ENCODE results near the gene ADSS2.
"Not testable (repeated sequence)": the region's sequence is repeated elsewhere in the genome, so short reads cannot be mapped to it uniquely, and the experiment has no call there.

DNA sequence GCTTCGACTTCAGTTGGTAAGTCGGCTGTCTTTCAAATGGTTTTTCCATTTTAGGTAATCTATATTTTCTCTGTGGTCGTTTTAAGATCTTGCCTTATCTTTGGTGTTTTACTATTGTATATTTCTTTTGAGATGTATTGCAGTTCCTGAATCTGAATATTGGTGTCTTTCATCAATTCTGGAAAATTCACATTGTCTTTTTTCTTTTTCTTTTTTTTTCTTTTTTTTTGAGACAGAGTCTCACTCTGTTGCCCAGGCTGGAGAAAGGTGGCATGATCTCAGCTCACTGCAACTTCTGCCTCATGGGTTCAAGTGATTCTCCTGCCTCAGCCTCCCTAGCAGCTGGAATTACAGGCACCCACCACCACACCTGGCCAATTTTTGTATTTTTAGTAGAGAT, 33.3 kb upstream of the ADSS2 start:
- TF ChIP-seq, protein P1, sequence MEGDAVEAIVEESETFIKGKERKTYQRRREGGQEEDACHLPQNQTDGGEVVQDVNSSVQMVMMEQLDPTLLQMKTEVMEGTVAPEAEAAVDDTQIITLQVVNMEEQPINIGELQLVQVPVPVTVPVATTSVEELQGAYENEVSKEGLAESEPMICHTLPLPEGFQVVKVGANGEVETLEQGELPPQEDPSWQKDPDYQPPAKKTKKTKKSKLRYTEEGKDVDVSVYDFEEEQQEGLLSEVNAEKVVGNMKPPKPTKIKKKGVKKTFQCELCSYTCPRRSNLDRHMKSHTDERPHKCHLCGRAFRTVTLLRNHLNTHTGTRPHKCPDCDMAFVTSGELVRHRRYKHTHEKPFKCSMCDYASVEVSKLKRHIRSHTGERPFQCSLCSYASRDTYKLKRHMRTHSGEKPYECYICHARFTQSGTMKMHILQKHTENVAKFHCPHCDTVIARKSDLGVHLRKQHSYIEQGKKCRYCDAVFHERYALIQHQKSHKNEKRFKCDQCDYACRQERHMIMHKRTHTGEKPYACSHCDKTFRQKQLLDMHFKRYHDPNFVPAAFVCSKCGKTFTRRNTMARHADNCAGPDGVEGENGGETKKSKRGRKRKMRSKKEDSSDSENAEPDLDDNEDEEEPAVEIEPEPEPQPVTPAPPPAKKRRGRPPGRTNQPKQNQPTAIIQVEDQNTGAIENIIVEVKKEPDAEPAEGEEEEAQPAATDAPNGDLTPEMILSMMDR (IDR thresholded peaks at IDR 0.05): not testable (repeated sequence)
- not testable (repeated sequence) for TF ChIP-seq POLR2A (IDR thresholded peaks at IDR 0.05)
